Epithelial cell of prostate (primary cell): ENCODE measurements around the gene NOC2L.

Source experiments
- DNase-seq: peaks from one replicate; pipeline ENCODE4 v3.0.0-alpha.2; 2011; ENCODE audit warnings: low read depth, low spot score
- H3K27ac ChIP-seq: fragments of 450-650 bp; 2 replicates; pipeline ENCODE4 v1.5.1; 2017; ENCODE audit warnings: mild to moderate bottlenecking

The NOC2L gene

DNA sequence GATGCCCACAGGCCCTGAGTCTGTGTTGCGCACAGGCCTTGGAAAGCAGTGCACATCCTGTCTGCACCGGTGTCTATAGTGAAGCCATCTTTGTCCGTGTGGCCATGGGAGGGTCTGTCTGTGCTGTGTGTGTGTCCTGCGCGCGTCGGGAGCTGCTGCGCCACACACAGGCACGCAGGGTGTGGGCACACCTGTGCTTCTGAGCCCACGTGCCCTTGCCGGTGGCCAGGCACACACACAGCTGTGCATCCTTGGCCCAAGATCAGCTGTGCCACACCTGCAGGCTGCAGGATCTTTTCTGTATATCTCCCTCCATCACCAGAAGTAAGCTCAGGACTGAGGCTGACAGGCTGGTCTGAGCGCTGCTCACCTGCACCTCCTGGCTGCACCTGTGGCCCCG is 38.5 kb downstream of the NOC2L start:
- no peak overlapping the region for H3K27ac ChIP-seq
- no peak for DNase-seq

DNA sequence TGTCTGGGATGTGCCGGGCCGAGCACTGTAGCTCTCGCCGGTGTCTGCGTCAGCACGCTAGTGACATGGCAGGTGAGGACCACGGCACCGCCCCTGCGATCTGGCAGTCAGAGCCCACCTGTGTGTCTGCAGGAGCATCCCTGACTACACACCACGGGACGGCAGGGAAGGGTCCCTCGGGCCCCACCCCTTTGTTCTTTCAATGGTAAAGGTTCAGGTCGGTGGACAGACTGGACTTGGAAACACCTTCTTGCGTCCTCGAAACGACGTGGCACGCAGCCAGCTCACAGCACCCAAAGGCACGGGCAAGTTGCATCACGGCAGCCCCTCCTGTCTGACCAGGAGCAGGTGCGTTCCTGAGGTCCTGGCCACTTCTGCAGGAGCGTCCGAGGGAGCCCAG is 39.0 kb downstream of the NOC2L start:
- DNase-seq, result no peak
- H3K27ac ChIP-seq, result no peak overlapping the region

DNA sequence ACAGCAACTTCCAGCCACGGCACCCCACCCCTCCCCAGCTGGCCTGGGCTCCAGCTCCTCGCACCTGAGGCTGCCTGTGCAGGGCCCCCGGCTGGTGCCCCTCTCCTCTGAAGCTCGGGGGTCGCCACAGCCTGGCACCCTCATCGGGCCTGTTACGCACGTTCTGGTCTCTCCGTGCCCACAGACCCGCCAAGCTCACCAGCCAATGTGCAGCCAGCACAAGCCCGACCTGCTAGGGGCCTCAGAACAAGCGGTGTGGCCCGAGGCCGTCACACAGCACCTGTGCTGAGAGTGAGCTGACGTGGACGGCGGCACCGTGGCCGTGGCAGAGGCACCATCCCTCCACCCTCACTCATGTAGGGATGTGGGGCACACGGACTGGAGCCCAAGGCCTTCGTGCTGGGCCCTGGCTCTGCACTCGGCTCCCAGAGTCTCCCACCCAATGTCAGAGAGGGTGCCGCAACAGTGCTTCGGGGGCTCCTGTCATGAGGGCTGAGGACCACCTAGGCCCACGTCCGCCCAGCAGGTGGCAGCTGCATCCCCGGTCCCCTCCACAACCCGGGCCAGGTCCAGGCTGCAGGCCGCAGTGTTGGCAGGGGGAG is 39.7 kb downstream of the NOC2L start:
- no peak for DNase-seq
- no peak overlapping the region for H3K27ac ChIP-seq

DNA sequence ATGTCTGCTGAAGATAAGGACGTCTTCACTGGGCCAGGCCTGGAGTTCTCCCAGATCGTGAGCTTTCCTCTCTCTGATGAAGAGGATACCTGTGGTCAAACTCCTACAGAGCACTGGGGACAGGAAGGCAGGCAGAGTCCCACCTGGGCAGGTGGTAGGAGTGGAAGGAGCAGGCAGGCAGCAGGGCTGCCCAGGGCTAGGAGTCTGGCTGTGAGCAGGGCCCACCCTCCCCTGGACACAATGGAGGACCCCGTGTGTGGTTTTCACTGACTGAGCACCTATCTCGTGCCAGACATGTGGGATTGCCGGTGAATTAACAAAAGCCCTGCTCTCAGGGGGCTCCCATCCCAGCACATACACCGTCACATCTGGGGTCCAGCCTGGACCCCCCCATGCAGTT is 40.2 kb downstream of the NOC2L start:
- H3K27ac ChIP-seq, result no peak overlapping the region
- DNase-seq, result no peak

DNA sequence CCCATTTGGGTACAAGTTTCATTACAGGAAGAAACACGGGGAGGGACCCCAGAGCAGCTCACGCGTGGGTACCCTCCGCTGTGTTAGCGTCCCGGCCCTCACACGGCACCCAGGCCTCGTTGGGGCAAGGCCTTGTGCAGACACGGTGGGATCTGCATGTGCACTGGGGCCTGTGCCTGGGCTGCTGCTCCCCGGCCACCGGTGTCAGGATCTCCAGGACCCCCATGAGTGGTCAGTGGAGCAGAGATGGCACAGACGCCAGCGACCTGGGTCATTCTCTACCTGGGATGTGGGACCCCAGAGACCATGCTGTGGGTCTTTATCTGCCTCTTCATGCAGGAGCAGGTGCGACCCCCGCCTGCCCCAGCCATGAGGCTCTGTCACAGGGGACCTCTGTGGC is 40.7 kb downstream of the NOC2L start:
- no peak for DNase-seq

DNA sequence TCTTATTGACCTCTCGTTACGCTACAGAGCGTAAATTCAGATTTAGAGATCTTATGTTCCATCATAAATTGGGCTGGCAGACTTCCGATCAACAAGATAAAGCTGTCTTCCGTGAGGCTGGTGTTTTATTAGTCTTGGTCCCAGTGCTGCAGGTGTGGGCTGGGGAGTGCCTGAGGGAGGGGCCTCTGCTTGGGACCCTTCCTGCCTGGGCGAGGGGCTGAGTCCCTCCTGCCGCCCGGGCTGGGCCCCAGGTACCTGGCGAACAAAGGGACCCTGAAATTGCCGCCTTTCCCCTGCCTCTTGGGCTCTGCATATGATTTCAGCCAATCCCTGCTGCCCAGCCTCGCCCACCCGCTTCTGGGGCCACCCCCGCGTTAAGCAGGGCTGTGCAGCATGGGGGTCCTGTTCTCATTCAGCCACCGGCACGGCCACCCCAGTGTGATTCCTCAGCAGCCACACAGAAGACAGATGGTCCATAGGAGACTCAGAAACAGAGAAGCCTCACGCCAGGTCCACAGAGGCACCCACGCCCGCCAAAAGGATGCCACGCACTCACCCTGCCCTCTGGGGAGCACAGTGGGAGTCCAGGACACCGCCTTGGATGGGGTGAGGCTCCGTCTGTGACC is 41.5 kb downstream of the NOC2L start:
- DNase-seq, result no peak

More for the DNA sequence above, 40.7 kb downstream of the NOC2L start:
- H3K27ac ChIP-seq, result no peak overlapping the region

DNA sequence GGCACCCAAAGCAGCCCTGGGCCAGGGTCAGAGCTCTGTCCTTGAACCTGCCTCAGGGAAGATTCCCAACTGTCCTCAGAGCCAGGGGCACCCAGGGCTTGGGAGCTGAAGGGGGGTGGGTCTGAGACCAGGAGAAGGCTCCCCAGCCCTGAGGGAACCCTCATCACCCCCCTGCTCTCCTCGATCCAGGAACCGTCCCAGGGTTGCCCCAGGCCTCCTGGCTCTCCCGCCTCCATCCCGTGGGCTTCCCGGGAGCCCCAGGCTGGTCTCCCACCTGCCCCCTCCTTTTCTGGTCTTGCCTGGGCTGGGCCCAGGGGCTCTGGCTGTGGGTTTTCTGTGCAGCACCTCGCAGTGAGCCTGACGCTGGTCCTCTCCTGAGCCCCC is 42.0 kb downstream of the NOC2L start:
- no peak overlapping the region for H3K27ac ChIP-seq
- no peak for DNase-seq

More for the DNA sequence above, 41.5 kb downstream of the NOC2L start:
- no peak overlapping the region for H3K27ac ChIP-seq

DNA sequence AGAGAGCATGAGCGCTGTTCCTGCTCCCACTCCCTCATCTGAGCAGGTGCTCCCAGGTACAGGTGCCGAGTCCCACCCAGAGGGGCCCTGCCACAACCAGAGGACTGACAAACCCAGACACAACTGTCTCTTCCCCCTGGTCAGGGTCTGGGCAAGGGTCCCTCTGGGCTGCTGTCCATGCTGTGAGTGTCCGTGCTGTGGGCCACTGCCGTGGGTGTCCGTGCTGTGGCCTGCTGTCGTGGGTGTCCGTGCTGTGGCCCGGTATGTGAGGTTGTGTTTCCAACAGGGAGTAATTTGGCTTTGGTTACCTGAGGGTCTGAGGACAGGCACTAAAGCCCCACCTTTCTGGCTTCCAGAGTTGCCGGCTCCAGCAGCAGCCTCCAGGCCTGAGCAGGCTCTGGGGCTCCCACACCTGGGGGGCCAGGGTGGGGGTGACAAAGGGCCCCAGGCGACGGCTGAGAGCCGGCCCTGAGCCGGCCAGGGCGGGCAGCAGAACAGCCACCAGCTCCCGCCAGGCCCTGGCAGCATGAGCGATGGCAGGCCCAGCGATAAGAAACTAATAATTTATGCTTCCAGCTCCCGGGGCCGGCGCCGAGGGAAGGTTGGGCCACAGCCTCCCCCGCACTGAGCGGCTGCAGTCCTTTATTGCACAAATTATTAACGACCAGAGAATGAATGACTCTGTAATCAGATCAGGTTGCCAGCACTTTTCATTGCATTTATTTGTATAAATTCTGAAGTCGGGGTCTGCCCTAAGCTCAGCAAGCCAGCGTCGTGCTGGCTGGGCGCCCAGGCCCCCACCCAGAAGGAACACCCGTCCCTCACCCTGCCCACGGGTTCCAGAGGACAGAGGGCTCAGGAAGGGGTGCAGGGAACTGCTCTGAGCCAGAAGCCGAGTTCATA is 42.6 kb downstream of the NOC2L start:
- DNase-seq, result no peak

DNA sequence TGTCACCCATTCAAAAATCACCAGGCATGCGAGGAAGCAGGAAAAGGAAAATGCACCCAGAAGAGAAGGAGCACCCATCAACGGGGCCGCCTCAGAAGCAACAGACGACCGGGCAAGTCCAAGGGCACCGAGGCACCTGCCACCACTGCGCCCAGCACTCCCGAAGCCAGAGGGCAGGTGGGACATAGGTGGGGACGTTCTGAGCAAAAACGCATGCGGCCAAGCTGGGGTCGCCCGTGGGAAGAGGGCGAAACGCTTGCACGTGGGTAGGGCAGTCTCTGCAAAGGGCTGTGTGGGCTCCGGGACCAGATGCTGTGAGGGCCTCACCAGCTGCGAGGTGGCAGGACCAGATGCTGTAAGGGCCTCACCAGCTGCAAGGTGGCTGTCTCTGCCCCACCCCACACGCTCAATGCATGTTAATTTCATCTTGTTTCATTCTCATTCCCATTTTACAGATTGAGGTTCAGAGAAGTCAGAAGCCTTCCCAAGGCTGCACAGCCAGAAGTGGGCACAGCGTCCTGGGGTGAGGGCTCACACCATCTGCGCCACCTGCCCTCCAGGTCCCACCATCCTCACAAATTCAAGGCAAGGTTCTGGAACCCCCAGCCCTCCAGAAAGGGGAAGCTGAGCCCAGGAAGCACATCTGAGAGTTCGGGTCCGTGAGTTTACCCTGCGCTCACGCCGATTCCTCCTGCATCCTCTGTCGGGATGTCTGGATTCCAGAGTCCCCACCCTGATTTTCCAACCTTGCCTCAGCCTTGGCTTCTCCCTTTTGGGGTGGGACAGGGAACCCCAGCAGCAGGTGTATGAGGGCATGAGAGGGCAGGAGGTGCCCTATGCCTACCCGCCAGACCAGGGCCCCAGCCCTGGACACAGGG is 43.5 kb downstream of the NOC2L start:
- no peak for DNase-seq
- H3K27ac ChIP-seq, result no peak overlapping the region

More for the DNA sequence above, 42.6 kb downstream of the NOC2L start:
- no peak overlapping the region for H3K27ac ChIP-seq

DNA sequence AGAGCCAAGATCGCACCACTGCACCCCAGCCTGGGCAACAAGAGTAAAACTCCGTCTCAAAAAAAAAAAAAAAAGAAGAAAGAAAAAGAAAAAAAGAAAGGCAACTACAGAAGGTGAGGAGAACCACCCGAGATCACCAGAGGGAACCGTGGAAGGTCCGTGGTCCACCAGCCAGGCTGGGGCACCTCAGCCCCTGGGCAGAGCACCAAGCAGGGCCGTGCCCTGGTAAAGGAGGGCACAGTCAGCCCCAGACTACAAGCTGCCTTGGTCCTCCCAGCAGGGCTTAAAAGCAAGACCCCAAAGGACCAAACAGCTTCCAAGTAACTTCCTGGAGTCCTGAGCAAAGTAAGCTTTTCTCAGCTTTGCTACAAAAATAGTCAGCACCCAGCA is 44.2 kb downstream of the NOC2L start:
- no peak for DNase-seq
- H3K27ac ChIP-seq, result no peak overlapping the region

DNA sequence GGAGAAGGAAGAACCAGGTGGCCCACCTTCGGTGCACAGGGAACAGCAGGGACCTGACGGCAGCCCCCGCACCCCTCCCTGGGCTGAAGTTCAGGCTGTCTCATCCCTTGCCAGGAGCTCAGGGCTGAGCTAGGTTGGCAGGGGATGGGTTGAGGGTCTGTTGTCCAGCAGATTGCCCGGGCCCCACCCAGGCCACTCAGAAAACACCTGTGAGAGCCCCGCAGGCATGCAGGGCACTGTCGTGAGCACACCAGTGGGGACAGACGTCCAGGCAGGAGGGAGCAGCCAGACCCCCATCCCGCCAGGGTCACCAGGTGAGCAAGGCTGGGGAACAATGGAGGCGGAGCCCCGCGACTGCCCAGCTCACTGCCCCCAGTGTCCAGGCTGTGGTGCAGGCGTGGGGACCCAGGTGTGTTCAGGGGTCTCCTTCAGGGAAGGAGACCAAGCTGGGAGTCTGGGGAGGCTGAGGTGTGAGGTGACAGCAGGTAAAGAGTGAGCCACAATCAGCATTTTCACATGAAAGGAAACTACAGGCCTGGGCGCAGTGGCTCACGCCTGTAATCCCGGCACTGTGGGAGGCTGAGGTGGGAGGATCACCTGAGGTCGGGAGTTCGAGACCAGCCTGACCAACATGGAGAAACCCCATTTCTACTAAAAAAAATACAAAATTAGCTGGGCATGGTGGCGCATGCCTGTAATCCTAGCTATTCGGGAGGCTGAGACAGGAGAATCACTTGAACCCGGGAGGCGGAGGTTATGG is 44.7 kb downstream of the NOC2L start:
- DNase-seq, result no peak
- H3K27ac ChIP-seq, result no peak overlapping the region

DNA sequence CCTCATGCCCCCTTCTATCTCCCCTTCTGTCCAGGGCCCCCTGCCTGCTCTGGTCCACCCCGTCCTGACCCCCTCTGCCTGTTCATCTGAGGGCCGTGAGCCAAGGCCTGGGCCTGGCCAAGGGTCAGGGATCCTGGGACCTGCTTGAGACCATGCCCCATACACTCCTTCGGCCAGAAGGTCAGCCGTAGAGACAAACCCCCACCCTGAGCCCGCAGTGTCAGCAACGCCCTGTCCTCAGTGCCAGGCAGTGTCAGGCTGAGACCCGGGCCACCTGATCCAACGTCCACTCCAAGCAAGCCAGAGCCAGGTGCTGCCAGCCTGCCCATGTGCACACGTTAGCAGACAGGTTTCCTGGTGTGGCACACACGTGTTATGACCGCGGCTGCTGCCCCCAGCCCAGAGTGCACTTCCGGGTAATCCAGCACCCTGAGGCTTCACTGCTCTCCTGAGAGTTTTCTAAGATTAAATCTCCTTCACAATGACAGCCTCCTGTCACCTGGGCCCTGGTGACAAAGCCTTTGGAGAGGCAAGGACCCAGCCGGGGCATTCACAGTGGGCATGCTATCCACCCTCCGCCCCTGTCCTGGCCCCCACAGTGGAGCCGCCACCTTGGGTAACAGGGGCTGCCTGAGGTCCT is 45.4 kb downstream of the NOC2L start:
- DNase-seq, result no peak

DNA sequence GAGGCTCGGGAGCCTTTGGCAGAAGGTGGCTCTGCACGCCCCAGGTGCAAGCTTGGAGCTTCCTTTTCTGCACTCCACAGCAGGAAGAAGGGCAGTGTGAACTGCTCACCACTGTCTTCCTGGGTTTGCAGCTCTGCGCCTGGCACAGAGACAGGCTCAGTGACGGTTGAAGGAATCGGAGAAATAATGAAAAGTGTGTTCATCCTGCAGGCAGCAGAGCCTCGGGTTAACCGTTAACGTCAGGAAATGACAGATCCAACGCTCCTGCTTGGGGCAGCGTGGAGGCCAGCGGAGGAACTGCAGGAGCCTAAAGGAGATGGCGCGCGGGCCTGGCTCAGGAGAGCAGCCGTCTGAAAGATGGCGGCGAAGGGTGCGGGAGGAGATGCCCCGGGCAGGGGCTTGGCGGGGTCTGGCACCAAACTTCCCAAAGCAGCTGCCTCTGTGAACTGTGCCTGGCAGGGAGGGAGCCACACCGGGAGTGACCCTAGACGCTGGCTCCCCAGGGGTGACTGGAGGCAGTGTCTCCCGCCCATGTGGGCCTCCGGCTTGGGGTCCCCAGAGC is 46.2 kb downstream of the NOC2L start:
- no peak for DNase-seq
- no peak overlapping the region for H3K27ac ChIP-seq

More for the DNA sequence above, 45.4 kb downstream of the NOC2L start:
- no peak overlapping the region for H3K27ac ChIP-seq

DNA sequence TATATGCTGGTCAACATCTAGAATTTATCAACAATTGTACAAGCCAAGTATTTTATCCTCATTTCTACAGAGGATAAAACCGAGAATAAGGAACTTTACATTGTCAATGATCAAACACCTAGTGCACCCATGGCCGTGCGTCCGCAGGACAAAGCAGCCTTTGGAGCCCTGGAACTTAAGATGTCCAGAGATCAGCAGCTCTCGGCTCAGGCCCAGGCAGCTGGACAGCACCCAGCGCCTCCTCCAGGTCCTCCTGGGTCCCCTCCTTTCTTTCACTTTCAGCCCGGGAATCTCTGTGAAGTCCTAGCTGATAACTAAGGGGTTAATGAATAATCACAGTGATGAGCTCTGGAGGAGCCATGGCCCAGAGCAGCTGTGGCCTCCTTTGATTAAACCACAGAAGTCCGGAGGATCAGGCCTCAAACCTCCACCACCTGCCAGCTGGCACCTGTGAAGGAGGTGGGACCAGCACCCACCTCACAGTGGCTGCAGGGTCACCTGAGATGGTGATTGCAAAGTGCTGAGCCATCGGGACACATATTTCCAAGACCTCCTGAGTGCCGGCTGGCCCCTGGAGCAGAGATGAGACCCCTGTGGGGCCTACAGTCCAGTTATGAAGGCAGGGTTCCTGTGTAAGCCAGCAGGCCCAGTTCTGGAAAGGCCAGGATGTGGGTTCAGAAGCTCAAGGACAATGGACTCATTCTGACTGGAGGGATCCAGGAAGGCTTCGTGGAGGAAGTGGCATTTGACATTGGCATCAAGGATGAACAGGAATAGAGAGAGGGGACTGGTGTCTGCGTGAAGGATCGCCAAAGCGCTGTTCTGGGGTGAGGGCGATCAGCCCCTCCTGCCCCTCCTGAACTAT is 46.9 kb downstream of the NOC2L start:
- no peak overlapping the region for H3K27ac ChIP-seq
- DNase-seq, result no peak

DNA sequence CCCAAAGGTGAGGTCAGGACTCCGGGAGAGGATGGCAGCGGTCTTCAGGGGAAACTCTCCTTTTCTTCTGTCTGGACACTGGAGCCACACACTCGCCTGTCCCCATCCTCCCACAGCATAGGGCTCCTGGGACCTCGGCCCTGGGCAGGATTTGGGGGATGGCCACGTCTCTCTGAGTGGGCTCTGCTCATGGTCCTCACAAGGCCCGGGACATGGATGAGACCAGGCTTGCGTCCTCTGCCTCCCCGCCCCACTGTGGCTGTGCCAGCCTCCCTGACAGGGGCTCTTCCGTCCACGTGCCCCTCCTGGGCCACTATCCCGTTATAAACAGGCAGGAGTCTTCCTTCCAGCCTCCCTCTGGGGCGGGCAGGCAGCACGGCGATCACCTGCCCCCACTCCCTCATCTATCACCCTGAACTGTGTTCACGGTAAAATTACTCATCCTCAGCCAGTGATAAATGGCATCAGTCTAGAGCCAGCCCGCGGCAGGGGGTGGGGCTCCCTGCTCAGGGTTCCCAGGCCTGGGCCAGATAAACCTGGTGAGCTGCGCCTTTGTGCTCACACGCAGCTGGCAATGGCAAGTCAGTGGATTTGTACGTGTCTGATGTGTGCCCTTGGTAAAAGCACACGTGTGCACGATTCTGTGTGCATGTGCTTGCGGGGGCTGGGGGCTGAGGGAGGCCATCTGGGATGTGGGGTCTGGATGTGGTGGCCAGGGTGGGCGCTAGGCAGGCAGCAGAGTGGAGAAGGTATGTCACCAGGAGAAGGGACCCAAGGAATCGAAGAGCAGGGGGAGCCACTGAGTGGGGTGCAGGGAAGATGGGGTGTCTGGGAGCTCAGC is 48.0 kb downstream of the NOC2L start:
- DNase-seq, result peak; percentile 51
- no peak overlapping the region for H3K27ac ChIP-seq

DNA sequence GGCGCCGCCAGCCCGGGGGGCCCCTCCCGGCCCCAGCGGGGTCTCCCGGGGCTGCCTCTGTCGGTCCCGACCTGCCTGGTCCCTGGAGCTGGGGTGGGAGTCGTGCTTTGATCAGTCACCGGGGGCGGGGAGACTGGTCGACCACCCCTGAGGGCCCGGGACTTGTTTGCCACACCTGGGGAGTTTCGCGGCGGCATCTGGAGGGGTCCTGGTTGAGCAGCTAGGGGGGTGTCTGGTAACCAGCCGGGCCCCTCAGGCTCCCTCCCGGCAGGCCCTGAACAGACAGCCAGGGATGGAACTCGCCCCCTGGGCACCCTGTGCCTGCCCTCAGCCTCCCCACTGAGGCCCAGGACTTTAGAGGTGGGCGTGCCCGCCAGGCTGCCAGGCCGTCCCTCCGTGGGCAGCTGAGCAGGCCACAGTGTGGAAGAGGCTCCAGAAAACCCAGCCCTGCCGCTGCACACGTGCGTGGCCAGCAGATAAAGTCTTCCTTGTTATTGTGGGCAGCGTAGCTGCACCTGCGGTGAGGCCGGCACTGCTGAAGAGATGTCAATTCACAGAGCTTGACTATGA is 48.7 kb downstream of the NOC2L start:
- no peak overlapping the region for H3K27ac ChIP-seq
- no peak for DNase-seq

DNA sequence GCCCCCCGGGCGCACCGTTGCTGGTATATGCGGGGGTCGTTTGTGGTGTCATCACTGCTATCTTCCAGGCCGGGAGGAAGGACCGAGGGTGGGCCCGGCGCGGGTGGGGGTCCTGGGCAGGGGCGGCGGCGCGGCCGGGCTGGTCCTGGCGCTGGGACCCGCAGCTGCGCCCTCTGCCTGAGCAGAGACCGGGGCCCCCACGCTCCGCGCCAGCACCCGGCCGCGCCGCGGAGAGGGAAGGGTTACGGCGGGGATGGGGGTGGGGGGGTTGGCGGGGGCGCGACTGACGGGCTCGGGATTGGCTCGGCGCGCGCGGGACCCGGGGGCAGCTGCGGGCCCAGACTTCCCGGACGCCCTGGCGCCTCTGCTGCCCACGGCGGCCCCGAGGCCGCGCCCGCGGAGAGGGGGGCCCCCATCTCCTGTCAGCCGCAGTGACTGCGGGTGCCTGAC is 49.2 kb downstream of the NOC2L start:
- DNase-seq, result no peak
- H3K27ac ChIP-seq, result no peak overlapping the region
